ENCODE results near the gene ARMC2.
"Not testable (repeated sequence)": the region's sequence is repeated elsewhere in the genome, so short reads cannot be mapped to it uniquely, and the experiment has no call there.

The ARMC2 gene

DNA sequence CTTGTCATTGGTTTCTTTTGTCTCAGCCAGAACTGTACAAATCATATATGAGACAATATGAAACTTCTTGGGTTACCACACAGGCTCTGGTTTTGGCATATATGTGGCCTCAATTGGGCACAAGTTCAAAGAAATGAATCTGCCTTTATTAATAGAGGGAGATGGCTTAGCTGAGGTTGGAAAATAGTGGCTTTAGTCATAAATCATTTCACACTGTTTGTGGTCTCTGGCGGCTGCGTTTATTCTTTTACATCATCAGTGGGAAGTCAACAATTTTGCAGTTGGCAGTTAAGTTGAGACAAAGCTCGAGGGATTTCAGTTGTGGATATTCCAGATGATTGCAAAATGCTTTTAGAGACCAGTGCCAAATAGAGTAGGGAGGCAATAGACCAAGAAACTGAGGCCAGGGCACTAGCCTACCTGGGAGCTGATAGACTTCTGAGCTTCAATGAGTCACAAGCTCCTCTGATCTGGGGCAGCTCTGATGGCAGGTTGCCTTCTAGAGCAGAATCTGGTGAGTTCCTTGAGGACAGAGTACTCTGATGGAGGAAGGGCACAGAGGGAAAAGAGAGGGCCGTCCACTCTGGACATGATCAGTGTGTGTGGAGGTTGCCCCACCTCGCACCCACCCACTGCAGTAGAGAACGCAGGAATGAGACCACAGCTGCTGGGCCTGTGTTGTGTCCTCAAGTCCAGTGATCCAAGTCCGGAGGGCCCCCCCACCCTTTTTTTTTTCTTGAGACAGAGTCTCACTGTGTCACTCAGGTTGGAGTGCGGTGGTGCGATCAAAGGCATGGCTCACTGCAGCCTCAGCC lies 73.5 kb downstream of the ARMC2 start:
- no peak for FAIRE-seq

DNA sequence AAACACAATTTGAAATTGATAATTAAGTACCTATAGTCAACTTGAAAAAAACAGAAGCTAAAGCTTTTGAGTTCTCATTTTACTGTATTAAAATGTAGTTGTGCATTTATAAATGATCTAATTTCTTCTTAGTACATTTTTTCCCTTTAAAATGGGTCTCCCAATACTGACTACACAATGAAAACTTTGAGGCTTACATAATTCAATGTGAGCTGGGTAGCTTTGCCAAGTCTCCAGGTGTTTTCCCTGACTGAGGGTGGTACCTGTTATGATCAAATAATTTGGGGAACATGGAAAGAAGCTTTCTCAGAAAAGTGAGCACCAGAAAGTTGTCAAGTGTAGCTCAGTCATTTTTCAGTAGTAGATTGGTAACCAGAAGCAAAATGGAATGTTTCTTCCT lies 74.3 kb downstream of the ARMC2 start:
- no peak for FAIRE-seq

DNA sequence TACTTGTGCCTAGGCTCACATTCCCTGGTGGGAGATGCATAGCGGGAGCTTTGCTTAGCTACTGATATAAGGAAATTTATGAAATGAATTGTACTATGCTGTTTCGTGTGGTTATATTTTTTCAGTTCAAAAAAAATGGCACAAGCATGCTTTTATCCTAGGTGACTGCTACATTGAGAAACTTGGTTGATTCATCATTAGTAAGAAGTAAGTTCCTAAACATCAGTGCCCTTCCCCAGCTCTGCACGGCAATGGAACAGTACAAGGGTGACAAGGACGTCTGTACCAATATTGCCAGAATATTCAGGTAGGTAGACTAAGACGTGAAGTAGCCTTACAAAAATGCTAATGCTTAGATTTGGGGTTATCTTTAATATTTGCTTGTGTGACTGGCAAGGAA lies 79.7 kb downstream of the ARMC2 start:
- FAIRE-seq: no peak

DNA sequence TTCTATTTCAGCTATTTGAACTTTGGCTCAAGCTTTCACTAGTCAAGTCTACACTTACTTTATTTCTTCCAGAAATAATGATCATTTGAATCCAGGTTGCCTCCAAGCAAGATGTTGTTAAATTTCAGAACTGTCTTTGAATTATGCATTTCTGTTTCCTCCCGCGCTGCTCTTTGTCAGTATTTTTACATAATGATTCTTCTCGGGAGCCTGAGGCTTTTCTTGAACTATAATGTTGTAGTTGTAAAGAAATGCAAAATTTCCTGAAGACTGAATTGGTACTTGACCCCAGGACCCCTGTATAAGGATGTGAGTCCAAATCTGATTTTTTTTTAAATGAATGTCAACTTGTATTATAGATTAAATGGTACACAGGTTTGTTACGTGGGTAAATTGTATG lies 80.4 kb downstream of the ARMC2 start:
- no peak for FAIRE-seq

DNA sequence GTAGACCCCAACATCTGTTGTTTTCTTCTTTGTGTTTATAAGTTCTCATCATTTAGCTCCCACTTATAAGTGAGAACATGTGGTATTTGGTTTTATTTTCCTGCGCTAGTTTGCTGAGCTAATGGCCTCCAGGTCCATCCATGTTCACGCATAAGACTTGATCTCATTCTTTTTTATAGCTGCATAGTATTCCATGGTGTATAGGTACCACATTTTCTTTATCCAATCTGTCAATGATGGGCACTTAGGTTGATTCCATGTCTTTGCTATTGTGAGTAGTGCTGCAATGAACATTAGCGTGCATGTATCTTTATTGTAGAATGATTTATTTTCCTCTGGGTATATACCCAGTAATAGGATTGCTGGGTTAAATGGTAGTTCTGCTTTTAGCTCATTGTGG lies 82.9 kb downstream of the ARMC2 start:
- not testable (repeated sequence) for FAIRE-seq

DNA sequence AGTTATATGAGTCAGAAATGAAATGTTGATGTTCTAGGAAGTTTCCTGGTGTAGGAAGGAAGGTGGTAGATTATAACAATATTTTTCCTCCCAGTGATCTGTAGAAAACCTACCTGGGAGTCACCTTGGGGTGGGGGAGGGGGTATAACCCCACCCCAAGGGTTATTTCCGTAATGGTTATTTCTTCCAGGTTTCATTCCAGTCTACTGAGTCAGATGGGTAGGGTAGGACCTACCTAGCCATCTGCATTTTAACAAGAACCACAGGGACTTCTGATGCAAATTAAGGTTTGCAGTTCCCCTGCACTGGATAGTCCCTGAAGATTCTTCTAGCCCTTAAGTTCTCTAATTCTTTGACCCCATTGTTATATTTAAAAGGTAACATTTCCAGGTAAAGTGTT lies 88.9 kb downstream of the ARMC2 start:
- FAIRE-seq: no peak

DNA sequence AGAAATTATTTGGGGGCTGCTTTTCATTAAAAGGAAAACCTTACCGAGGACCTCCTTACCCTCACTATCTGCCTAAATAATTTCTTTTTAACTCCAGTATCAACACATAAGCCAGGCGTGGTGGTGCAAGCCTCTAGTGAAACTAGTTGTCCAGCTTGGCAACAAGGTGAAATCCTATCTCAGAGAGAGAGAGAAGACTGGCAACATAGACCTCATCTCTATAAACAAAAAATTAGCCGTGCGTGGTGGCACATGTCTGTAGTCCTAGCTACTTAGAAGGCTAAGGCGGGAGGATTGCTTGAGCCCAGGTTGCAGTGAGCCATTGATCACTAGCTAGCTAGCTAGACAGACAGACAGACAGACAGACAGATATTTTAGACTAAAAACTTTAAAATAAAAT lies 92.5 kb downstream of the ARMC2 start:
- FAIRE-seq: no peak

DNA sequence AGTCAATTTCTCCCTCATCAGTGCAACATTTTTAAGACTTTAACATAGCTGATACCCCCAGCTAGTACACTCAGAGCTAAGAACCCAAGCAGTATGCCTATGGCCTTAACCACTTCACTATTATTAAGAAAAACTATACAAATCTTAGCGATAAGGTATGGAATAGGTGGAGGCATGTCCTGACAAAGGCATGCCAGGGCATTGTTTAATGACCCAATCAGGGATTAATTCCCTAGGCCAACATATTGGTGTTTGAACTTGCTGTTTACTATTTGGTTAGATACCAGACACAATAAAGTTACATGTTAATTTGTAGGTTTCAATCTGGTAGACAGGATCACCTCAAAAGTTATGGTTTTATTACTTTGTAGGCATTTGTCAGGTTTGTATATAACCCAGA lies 93.1 kb downstream of the ARMC2 start:
- no peak for FAIRE-seq

DNA sequence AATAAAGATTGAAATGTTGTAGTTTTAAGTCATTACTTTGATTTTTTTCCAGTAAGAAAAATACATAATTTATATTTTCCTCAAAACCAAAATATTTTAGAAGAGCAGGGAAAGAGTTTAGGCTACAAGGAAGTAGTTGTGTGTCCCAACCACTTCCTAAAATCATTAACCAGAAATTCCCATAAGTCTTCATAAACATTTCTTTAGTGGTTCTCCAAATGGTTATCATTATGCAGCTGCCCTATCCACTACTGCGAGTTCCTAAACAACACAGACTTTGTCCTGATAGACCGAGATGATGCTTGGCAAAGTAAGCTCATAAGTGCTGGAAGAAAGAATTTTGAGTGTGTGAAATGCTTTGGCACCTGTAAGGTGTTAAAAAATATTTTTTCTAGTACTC lies 93.6 kb downstream of the ARMC2 start:
- FAIRE-seq: no peak

DNA sequence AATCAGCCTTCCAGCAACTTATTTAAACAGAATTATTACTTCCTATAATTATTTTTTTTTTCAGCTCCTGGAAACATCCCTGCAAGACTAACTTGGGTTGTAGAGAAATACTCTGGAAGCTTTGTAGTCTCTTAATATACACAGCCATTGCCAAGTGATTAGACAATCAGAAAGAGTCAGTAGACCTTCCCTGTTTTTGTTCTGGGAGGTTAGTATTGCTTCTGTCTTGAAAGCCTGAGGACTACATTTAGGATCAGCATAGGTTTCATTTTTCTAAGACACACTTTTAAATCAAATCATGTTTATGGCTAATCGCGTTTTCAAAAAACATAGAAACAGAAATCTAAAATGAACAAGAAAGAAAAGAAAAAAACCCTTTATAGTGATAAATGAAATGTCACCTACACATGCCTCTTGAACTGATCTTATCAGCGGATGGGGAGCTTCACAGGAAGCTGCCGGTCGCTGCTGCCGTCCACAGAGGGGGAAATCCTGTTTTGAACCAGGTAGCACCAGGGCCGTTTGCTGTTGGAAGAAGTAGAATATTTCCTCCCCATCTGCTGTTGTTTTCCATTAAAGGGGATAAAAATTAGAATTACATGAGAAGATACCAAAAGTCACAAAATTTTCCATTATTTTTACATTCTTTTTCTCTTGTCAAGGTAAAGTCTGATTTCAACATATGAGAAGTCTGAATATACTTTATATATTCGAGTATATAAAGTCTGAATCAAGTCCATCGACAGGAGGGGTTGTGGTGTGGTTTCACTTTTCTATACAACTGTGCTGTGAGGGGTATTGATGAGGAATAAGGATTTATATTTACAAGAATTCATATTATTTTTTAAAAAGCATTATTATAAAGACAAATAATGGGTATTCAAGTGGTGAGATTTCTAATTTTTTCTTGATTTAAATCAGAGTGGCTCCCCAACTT lies 94.6 kb downstream of the ARMC2 start:
- no peak for FAIRE-seq

DNA sequence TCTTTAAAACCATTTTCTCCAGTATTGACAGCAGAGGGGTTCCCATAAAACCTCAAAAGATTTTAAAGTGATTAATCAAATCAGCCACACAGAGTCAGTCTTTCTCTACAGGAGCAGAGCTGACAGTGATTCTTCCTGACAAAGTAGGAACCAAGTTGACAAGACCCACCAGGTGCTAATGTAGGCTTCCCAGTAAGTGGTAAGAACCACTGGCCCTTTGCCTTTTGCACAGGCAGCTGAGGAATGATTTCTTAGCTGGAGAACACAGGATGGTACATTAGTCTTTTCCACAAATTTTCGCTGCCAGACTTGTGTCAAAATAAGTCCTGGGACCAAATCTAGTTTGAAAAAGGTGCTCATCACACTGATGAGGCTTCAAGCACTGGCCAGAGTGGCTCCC lies 95.8 kb downstream of the ARMC2 start:
- FAIRE-seq: no peak

DNA sequence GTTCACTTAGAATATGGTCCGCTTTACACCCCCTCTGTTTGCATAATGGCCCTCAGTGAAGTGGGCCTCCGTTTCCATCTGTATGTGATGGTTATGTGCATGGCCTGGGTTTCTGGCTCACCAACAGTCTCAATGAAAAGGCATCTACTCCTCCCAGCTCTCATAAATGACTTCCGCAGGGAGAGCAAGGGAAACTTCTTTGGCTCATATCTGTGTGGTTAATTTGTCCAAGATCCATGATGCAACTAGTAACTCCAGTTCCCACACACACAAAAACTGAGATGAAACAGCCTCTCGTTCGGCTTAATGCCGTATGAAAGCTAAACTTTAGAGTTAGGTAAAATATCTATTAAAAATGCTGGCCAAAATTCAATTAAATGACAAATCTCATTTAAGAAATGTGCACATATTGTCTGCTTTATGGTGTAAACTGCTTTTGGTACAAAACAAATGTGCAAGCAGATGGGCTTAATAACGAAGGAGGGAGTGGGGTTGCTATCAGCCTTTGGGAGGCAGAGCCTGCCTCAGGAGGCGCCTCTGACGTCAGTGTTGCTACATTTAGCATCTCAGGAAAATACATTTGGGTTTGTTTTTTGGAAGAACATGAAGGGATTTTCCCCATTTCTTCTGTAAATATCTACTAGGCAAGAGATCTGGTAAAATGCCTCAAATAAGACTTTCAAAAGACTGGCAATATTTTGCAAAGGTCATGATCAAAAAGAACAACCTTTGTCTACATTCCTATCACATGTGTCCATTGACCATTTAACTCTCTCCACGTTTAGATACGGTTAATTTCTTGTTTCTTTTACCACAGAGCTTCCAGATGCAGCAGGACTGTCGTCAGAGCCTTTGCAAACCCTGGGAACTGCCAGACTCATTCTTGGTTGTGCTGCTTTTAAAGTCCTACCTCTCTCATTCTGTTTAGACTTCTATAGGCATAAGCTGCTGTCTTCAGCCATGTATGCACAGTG lies 96.8 kb downstream of the ARMC2 start:
- no peak for FAIRE-seq

DNA sequence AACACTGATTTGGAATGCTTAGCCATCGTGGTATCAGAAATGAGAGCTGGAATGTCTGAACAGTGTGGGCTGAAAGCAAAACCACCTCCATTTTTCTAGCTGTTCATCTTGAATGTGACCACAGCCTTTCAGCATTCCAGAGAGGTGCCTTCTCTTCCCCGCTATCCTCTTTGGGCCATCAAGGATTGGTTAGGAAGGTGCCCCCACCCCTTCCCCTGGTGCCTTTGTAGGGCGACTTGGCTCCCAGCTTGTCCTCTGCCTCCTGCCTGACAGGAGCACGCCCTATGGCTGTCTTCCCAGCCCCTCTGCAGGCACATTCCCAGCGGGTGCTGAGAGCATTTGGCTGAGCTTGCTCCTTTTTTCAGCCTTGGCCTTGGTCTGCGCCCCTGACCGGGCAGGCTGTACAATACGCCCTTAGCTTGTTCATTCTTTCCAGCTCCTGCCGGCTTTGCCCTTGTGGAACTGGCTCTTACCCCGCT lies 97.5 kb downstream of the ARMC2 start:
- FAIRE-seq: no peak

DNA sequence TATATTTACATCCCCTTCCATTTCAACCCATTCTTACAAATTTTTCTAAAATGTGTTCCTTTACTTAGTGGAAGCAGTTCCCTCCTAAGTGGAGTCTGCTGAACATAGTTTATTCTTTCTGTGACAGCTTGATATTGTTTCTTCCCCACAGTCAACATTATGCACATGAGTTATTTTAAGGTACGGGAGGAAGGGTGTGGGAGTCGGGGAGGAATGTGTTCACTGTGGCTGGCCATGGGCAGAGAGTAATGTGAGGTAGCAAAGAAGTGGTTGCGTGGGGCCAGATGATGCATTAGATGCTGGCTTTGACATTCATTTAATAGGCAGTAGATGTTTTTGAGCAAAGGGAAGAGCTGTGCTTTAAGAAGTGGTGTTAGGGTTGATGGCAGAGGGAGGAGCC lies 98.5 kb downstream of the ARMC2 start:
- no peak for FAIRE-seq

DNA sequence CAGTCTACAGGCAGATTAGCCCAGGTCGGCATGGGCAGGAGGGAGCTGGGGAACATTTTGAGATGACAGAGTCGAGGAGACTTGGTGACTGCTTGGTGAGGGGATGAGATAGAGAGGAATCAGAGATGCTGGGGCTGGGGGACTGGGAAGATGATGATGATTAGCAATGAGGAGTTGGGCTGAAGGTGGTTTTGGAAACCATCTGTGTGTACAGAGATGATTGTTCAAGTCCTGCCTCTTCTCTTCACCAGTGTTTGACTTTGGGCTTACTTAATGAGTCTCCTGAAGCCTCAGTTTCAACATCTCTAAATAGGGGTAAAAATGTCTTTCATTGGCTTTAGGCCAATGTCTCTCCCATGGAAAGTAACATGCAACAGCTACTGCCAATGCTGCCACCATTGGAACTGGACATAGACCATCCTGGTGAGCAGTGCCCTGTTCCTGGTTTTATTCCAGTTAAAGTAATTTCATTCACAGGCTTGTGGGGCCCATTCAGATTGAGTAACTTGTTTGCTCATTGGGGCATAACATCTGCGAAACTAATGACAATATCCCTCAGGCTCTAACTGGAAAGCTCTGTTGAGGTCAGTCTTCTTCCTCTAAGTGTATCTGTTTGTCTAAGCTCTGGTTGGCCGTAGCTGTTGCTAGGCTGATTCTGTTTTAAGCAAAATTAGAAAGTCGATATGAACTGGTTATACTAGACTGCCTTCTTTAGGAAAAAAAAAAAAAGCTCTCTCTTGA lies 99.1 kb downstream of the ARMC2 start:
- no peak for FAIRE-seq

DNA sequence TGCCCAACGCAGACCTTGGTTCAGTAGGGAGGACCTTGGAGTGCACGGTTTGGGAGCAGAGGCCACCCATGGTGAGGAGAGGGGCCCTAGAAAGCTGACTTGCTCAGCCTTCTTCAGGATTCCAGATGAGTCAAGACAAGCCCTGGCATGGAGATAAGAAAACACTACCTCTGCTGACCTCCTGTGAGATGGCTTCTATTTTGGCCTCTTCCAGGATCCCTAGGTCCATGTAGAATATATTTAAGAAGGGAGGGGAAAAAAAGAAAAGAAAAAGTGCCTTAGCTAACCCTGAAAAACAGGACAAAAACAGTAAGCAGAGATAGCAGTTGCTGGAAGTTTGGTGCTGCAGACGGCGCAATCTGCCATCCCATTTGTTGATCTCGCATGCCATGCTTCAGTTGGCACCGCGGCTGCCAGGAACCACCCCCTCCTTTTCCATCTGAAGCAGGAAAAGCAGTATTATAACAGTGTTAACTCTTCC lies 100.0 kb downstream of the ARMC2 start:
- no peak for FAIRE-seq

DNA sequence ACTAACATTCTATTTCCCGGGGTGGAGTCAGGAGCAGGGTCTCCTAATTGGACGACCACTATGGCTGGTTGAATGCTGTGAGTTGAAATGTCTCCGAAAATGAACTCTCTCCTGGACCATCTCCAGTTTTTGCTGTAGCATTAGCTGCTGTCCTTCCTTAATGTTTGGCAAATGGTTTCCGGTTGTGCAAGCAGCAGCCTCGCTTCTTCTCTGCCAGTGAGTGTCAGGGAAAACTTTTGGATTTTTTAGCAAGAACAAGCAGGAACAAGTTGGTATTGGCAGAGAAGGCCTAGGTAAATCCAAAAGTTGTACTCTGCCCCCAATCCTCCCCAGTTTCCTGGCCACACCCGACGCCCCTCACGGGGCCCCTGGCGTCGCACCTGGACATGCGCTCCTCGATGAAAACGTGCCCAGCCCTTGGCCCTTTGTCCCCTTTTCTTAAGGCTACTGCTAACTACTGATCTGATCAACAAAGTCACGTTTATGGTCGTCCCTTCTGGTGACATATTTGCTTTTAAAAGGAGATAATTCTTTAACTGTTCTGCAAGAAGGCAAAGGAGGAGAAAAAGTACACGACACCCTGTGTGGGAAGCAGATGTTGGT lies 103.2 kb downstream of the ARMC2 start:
- FAIRE-seq: no peak

DNA sequence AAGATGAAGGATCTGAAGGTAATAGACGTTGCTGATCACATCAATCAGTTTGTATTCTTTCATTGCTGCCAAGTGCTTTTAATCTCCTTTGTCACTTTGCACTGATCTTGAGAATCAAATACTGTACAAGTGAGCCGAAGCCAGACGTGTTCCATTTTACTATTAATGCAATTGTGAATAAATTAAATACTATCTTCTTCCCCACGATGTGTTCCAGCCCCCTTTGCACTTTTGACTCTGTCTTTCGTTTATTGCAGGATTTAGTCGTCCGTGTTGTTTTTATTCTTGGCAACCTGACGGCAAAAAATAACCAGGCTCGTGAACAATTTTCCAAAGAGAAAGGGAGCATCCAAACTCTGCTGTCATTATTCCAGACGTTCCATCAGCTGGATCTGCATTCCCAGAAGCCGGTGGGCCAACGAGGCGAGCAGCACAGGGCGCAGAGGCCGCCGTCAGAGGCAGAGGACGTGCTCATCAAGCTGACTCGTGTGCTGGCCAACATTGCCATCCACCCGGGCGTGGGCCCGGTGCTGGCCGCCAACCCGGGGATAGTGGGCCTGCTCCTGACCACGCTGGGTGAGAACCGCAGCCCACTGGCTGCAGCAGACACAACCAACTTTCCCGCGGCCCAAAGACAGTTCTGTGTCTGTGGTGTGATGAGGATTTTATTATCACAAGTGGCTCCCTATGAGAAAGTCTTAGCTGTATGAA lies 104.7 kb downstream of the ARMC2 start:
- FAIRE-seq: no peak

DNA sequence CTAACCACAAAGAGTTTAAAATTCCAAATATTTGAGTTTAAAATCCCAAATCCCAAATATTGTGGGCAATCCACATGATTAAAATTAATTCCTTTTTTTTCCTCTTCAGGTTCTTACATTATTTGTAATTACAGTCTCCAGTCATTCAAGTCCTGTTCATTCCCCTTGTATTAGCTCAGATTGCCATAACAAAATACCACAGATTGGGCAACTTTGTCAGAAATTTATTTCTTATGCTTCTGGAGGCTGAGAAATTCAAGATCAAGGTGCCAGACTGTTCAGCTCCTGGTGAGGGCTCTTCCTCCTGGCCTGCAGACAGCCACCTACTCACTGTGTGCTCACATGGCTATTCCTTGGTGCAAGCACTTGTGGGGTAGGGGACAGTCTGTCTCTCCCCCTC lies 105.5 kb downstream of the ARMC2 start:
- FAIRE-seq: no peak

DNA sequence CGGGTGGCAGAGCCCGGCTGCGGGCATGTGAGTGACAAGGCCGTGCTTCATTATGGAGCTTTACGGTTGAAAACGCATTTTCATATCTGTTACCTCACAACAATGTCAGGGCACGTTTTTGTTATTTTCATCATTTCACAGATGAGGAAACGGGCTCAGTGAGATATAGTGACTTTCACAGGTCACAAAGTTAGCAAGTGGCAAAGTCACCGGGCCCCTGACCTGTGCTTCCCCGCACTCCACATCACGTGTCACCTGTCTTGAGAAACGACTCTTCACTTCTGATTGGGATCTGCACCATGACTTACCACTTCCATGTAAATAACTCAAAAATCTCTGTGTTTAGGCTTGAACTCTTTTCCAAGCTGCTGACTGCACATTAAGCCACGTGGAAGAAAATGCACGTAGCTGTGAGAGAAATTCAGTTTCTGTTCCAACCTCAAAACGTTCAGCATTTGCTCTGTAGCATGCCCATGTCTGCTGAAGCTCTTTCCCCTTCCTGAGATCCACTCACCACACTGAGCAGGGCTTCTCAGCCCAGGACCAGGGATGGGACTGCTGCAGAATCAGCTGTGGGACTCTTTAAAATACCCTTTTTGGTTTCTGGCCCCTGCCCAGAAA lies 107.2 kb downstream of the ARMC2 start:
- no peak for FAIRE-seq
